Upper lobe of left lung (tissue), 4 donors: ENCODE measurements around the gene PHF21B.

ENCODE experiments used
- EP300 ChIP-seq, 4 donors: sonication (generic); formaldehyde crosslinking; IDR thresholded peaks; one replicate each; pipeline ENCODE4 v1.5.1; 2017; ENCODE audit warnings: antibody characterized with exemption in 4 of 4, control low read depth in 2 of 4
- POLR2A ChIP-seq, 4 donors: fragments of 450-650 bp; IDR thresholded peaks; one replicate each; pipeline ENCODE4 v1.5.1; 2016 to 2017; ENCODE audit warnings: antibody characterized with exemption in 4 of 4, mild to moderate bottlenecking in 2 of 4
- POLR2AphosphoS5 ChIP-seq, 2 donors: sonication (generic); formaldehyde crosslinking; IDR thresholded peaks; one replicate each; pipeline ENCODE4 v1.5.1; 2017; ENCODE audit warnings: antibody characterized with exemption in 2 of 2
- TF ChIP-seq, protein P1 (sequence below), 6 experiments: fragments of 450-650 bp in 4 of 6; fragments of 200-600 bp in 2 of 6; sonication (generic) in 2 of 6; IDR thresholded peaks; one replicate each; pipeline ENCODE4 v1.5.1; 2016 to 2019; ENCODE audit warnings: antibody characterized with exemption in 6 of 6

DNA sequence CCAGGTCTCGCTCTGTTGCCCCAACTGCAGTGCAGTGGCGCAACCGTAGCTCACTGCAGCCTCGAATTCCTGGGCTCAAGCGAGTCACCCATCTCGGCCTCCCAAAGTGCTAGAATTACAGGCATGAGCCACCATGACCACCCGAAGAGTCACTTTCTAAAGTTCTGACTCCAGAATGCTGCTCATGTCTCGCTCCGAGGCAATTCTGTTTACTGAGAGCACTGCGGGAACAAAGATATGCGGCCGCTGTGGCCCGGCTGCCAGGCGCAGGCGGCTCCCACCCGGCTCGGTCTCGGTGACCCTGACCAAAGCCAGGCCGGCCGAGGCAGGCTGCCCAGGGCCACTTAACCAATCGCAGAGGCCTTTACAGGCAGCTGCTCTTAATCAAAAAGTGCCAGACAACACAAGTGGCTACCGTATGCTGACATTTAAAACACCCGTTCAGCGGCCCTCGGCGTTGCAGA lies 78.7 kb downstream of the PHF21B start:
- TF ChIP-seq POLR2A (IDR thresholded peaks at IDR 0.05) (no peak), EP300 (IDR thresholded peaks at IDR 0.05) (no peak), POLR2AphosphoS5 (IDR thresholded peaks at IDR 0.05) (no peak)
- TF ChIP-seq, protein P1, sequence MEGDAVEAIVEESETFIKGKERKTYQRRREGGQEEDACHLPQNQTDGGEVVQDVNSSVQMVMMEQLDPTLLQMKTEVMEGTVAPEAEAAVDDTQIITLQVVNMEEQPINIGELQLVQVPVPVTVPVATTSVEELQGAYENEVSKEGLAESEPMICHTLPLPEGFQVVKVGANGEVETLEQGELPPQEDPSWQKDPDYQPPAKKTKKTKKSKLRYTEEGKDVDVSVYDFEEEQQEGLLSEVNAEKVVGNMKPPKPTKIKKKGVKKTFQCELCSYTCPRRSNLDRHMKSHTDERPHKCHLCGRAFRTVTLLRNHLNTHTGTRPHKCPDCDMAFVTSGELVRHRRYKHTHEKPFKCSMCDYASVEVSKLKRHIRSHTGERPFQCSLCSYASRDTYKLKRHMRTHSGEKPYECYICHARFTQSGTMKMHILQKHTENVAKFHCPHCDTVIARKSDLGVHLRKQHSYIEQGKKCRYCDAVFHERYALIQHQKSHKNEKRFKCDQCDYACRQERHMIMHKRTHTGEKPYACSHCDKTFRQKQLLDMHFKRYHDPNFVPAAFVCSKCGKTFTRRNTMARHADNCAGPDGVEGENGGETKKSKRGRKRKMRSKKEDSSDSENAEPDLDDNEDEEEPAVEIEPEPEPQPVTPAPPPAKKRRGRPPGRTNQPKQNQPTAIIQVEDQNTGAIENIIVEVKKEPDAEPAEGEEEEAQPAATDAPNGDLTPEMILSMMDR (IDR thresholded peaks at IDR 0.05) = no peak
